MM.1S (cell line): ENCODE results near the gene SLC6A7.

Experiments
- DNase-seq: peaks from one replicate; pipeline ENCODE4 v3.0.0-alpha.2; 2015
- H2AFZ ChIP-seq: fragments of 300-600 bp; sonication (generic); 2 replicates; pipeline ENCODE4 v1.6.0; 2016; ENCODE audit warnings: antibody characterized with exemption, low read length
- H3F3A ChIP-seq: fragments of 300-600 bp; sonication (generic); 2 replicates; pipeline ENCODE4 v1.6.1; 2016; ENCODE audit warnings: mild to moderate bottlenecking, antibody characterized with exemption, low read length, moderate library complexity, mixed read lengths; ENCODE audit not compliant: insufficient read depth
- H3K27ac ChIP-seq: fragments of 300-600 bp; sonication (generic); 2 replicates; pipeline ENCODE4 v1.5.1; 2016; ENCODE audit warnings: mild to moderate bottlenecking, low read length
- H3K27me3 ChIP-seq: fragments of 300-600 bp; sonication (generic); replicated peaks from 2 replicates; pipeline ENCODE4 v1.6.0; 2016; ENCODE audit warnings: low read length; ENCODE audit not compliant: insufficient read depth
- H3K36me3 ChIP-seq: fragments of 300-600 bp; sonication (generic); replicated peaks from 2 replicates; pipeline ENCODE4 v1.6.1; 2016; ENCODE audit warnings: mild to moderate bottlenecking, low read length, mixed read lengths; ENCODE audit not compliant: insufficient read depth
- H3K4me1 ChIP-seq: fragments of 300-600 bp; sonication (generic); 2 replicates; pipeline ENCODE4 v1.6.1; 2016; ENCODE audit warnings: low read length, mixed read lengths
- H3K4me2 ChIP-seq: fragments of 300-600 bp; sonication (generic); 2 replicates; pipeline ENCODE4 v1.6.0; 2016; ENCODE audit warnings: low read depth, low read length
- H3K4me3 ChIP-seq: fragments of 300-600 bp; sonication (generic); 2 replicates; pipeline ENCODE4 v1.5.1; 2016; ENCODE audit warnings: low read length, mixed read lengths
- H3K79me2 ChIP-seq: fragments of 300-600 bp; sonication (generic); 2 replicates; pipeline ENCODE4 v1.6.1; 2016; ENCODE audit warnings: mixed run types, low read length, mixed read lengths
- H3K9ac ChIP-seq: fragments of 300-600 bp; sonication (generic); 2 replicates; pipeline ENCODE4 v1.6.1; 2016; ENCODE audit warnings: low read length, mixed read lengths
- H3K9me2 ChIP-seq: fragments of 300-600 bp; sonication (generic); replicated peaks from 2 replicates; pipeline ENCODE4 v1.6.1; 2016; ENCODE audit warnings: mild to moderate bottlenecking, low read length, mixed read lengths; ENCODE audit not compliant: insufficient read depth
- H3K9me3 ChIP-seq: fragments of 300-600 bp; sonication (generic); replicated peaks from 2 replicates; pipeline ENCODE4 v1.6.1; 2016; ENCODE audit warnings: mild to moderate bottlenecking, low read length, mixed read lengths; ENCODE audit not compliant: insufficient read depth
- H4K20me1 ChIP-seq: fragments of 300-600 bp; sonication (generic); 2 replicates; pipeline ENCODE4 v1.6.1; 2016; ENCODE audit warnings: mild to moderate bottlenecking, low read length, moderate library complexity, mixed read lengths; ENCODE audit not compliant: insufficient read depth
- EZH2 ChIP-seq: fragments of 300-600 bp; sonication (generic); optimal IDR thresholded peaks from 2 replicates; pipeline ENCODE3; 2017; ENCODE audit warnings: low read depth, mild to moderate bottlenecking, antibody characterized with exemption, low read length, mixed read lengths
- EZH2phosphoT487 ChIP-seq: fragments of 300-600 bp; sonication (generic); IDR thresholded peaks from 2 replicates; pipeline ENCODE4 v1.6.1; 2018; ENCODE audit warnings: antibody characterized with exemption, low read length
- TF ChIP-seq, protein P1 (sequence below): fragments of 300-600 bp; sonication (generic); IDR thresholded peaks from 2 replicates; pipeline ENCODE4 v1.5.1; 2016; ENCODE audit warnings: antibody characterized with exemption, low read length, mixed read lengths

Gene SLC6A7

DNA sequence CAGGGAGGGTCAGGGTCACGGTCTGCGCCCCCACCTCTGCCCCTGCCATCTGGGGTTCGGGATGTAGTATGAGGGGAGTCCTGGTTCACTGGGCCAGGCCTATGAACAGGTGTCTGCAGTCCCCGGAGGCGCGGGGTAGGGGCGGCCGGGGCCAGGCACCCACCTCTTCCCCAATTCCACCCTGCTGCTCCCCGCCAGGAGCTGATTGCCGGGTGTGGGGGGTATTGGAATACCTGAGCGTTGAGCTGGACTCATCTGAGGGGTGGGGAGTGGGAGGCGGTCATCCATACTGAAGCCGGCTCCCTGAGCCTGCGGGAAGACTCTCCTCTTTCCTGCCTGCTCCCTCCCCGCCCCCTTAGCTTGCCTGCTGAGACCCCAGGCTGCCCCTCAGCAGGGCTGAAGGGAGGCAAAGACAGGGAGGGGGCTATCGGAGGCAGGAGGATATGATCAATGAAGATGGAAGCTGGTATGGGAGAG lies 679 bp downstream of the SLC6A7 start:
- TF ChIP-seq, protein P1, sequence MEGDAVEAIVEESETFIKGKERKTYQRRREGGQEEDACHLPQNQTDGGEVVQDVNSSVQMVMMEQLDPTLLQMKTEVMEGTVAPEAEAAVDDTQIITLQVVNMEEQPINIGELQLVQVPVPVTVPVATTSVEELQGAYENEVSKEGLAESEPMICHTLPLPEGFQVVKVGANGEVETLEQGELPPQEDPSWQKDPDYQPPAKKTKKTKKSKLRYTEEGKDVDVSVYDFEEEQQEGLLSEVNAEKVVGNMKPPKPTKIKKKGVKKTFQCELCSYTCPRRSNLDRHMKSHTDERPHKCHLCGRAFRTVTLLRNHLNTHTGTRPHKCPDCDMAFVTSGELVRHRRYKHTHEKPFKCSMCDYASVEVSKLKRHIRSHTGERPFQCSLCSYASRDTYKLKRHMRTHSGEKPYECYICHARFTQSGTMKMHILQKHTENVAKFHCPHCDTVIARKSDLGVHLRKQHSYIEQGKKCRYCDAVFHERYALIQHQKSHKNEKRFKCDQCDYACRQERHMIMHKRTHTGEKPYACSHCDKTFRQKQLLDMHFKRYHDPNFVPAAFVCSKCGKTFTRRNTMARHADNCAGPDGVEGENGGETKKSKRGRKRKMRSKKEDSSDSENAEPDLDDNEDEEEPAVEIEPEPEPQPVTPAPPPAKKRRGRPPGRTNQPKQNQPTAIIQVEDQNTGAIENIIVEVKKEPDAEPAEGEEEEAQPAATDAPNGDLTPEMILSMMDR, result no peak
- TF ChIP-seq EZH2phosphoT487, result no peak
- no peak for TF ChIP-seq EZH2
- no peaks in the 10 kb centered on the region for H3K9me2 ChIP-seq
- H3K4me1 ChIP-seq, result no peaks in the 10 kb centered on the region
- H4K20me1 ChIP-seq, result no peaks in the 10 kb centered on the region
- no peaks in the 10 kb centered on the region for H3K79me2 ChIP-seq
- no peak overlapping the region for H2AFZ ChIP-seq
- no peaks in the 10 kb centered on the region for H3F3A ChIP-seq
- no peak overlapping the region for H3K9ac ChIP-seq
- H3K27ac ChIP-seq, result no peak overlapping the region
- no peak overlapping the region for H3K4me2 ChIP-seq
- no peak for DNase-seq
- no peaks in the 10 kb centered on the region for H3K9me3 ChIP-seq
- peaks cover 40% of the 10 kb centered on the region for H3K27me3 ChIP-seq
- no peaks in the 10 kb centered on the region for H3K36me3 ChIP-seq
- H3K4me3 ChIP-seq, result no peak overlapping the region

DNA sequence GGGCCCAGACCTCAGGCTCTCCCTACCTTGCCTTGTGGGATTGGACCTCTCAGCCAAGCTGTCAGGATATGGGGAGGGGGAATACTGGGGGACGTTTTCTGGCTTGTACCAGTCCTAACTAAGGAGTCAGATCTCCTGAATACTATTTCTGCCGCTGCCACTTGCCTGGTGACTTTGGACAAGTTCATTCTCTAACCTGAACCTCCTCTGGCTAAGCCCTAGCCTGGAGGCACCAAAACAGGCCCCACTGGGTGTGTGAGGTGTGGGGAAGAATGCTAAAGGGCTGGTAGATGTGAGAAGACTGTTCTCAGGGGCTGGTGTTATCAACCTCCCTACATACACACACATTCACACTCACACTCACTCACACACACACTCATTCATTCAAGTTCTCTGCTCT lies 1.1 kb downstream of the SLC6A7 start:
- Histone ChIP-seq H3K9me2 (no peaks in the 10 kb centered on the region), H3K4me3 (no peak overlapping the region), H4K20me1 (no peaks in the 10 kb centered on the region), H3K36me3 (no peaks in the 10 kb centered on the region), H3K27ac (no peak overlapping the region), H3K9me3 (no peaks in the 10 kb centered on the region), H2AFZ (no peak overlapping the region), H3F3A (no peaks in the 10 kb centered on the region), H3K27me3 (peaks cover 40% of the 10 kb centered on the region), H3K4me1 (no peaks in the 10 kb centered on the region), H3K4me2 (no peak overlapping the region), H3K79me2 (no peaks in the 10 kb centered on the region), H3K9ac (no peak overlapping the region)
- TF ChIP-seq, protein P1, result no peak
- TF ChIP-seq EZH2 (no peak), EZH2phosphoT487 (no peak)
- no peak for DNase-seq

DNA sequence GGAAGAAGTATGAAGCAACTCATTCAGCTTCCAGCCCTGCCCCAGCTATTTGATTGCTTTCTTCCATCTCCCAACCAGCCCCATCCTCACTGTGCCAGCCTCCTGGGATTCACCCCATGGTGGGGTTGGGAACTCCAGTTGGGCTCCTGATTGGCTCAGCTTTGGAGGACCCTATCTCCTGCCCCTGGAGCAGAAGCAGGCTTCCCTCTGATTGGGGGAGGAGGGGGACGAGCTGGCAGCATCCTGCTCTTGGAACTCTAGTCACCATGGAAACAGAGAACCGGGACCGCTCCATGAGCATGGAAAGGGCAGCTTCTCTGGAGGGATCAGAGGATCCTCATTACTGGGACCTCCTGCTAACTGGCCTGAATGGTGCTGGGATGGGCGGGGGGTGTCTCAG lies 2.6 kb downstream of the SLC6A7 start:
- no peaks in the 10 kb centered on the region for H3K4me1 ChIP-seq
- no peak for DNase-seq
- no peak overlapping the region for H3K27ac ChIP-seq
- H3K79me2 ChIP-seq, result no peaks in the 10 kb centered on the region
- H3K4me2 ChIP-seq, result no peak overlapping the region
- H3K27me3 ChIP-seq, result peaks cover 40% of the 10 kb centered on the region
- no peaks in the 10 kb centered on the region for H3F3A ChIP-seq
- H3K9ac ChIP-seq, result no peak overlapping the region
- no peaks in the 10 kb centered on the region for H3K9me3 ChIP-seq
- H2AFZ ChIP-seq, result no peak overlapping the region
- H3K4me3 ChIP-seq, result no peak overlapping the region
- no peak for TF ChIP-seq EZH2phosphoT487
- TF ChIP-seq, protein P1, result no peak
- TF ChIP-seq EZH2, result no peak
- no peaks in the 10 kb centered on the region for H3K9me2 ChIP-seq
- no peaks in the 10 kb centered on the region for H4K20me1 ChIP-seq
- H3K36me3 ChIP-seq, result no peaks in the 10 kb centered on the region
